Measurements from ENCODE around the gene ARHGDIA. TPM values are rescaled to one million over a fixed set of nuclear protein-coding genes. Genes with fewer than 3 reads are reported as not detected.
A peak's percentile ranks its signal among the peaks of the same experiment; 100 is the strongest.
"Not testable (repeated sequence)": the region's sequence is repeated elsewhere in the genome, so short reads cannot be mapped to it uniquely, and the experiment has no call there.

The ARHGDIA gene
- total RNA-seq (100 to 1,000 TPM; 706 to 715 TPM), total RNA-seq (49.5 to 422 (median 210) reads per million in 172 experiments)
- polyA plus RNA-seq (2013, experiment 1 of 2): 267 TPM
- polyA plus RNA-seq (2013, experiment 2 of 2): 304 TPM

DNA sequence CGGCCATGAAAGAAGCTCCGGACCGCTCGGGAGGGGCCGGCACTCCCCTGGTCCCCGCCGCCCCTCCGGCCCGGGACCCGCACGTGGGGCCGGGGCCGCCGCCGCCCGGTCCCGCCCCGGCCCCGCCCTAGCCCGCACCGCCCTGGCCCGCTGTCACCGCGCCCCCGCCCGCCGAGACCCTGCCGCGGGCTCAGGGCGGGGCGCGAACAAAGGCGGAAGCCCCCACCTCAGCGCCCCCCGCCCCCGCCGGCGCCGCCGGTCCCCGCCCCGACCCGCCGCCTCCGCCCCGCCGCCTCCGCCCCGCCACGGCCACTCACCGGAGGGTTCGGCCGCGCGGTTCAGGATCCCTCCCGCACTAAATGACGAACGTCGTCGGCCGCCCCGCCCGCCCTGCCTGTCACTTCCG is at the start of gene ARHGDIA:
Gene ARHGDIA, minus strand, starts transcription at position 357 of the 406 bp plus-strand sequence. CDS start 1,407 bp downstream, outside the sequence.
- Histone ChIP-seq H3K36me3 (ENCODE audit: insufficient read depth, low read length) (peaks cover 32% of the 10 kb centered on the region), H3K4me3 (ENCODE audit: low read length) (peak within 1 kb of the TSS; percentile 86), H3K27ac (ENCODE audit: low read depth in 1 of 2, low read length in 2 of 2) (peak within 1 kb of the TSS; percentile 95 to 98), H3K4me1 (ENCODE audit: insufficient read depth, low read length) (peaks cover 62% of the 10 kb centered on the region), H3K9me3 (ENCODE audit: control insufficient read depth in 1 of 2, insufficient read depth in 1 of 2, low read length in 2 of 2) (peaks cover 0 to 3% of the 10 kb centered on the region in 2 experiments), H3K27me3 (ENCODE audit: control insufficient read depth in 1 of 2, insufficient read depth in 2 of 2, low read length in 2 of 2) (peaks cover 0 to 3% of the 10 kb centered on the region in 2 experiments)
- peak; percentile 63 for ATAC-seq (ENCODE audit: poor library complexity)
- Mint-ChIP-seq H3K4me1 (ENCODE audit: low read depth) (peaks cover 45% of the 10 kb centered on the region), H3K4me3 (peak within 1 kb of the TSS; percentile 90), H3K27ac (peak within 1 kb of the TSS; percentile 95), H3K27me3 (no peaks in the 10 kb centered on the region), H3K9me3 (no peaks in the 10 kb centered on the region), H3K36me3 (ENCODE audit: low read depth) (peaks cover 55% of the 10 kb centered on the region)
- TF ChIP-seq, protein P1, sequence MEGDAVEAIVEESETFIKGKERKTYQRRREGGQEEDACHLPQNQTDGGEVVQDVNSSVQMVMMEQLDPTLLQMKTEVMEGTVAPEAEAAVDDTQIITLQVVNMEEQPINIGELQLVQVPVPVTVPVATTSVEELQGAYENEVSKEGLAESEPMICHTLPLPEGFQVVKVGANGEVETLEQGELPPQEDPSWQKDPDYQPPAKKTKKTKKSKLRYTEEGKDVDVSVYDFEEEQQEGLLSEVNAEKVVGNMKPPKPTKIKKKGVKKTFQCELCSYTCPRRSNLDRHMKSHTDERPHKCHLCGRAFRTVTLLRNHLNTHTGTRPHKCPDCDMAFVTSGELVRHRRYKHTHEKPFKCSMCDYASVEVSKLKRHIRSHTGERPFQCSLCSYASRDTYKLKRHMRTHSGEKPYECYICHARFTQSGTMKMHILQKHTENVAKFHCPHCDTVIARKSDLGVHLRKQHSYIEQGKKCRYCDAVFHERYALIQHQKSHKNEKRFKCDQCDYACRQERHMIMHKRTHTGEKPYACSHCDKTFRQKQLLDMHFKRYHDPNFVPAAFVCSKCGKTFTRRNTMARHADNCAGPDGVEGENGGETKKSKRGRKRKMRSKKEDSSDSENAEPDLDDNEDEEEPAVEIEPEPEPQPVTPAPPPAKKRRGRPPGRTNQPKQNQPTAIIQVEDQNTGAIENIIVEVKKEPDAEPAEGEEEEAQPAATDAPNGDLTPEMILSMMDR (IDR thresholded peaks at IDR 0.05): no peak
- intact Hi-C loops (cut with DNase I, micrococcal nuclease): loop anchor here (1.0 to 5.0 kb wide), 7 partner anchors 10 to 586 kb away; partner anchors contain the start of genes CENPX (in 2 of the 2), LRRC45 (in 2 of the 2), ALYREF (in 1 of the 2) and ANAPC11 (in 1 of the 2)
- ChIA-PET CTCF (interaction anchor here (1.4 kb wide), 1 partner anchor 9 kb away, joined by 4 read pairs; no protein-coding TSS in a partner anchor), POLR2A (interaction anchor here (0.6 to 4.6 kb wide), 12 partner anchors 9 to 548 kb away, joined by 3 to 63 read pairs (median 6); partner anchors contain the start of genes ALYREF, ANAPC11, MAFG and MCRIP1)
- no peak for DNase-seq

DNA sequence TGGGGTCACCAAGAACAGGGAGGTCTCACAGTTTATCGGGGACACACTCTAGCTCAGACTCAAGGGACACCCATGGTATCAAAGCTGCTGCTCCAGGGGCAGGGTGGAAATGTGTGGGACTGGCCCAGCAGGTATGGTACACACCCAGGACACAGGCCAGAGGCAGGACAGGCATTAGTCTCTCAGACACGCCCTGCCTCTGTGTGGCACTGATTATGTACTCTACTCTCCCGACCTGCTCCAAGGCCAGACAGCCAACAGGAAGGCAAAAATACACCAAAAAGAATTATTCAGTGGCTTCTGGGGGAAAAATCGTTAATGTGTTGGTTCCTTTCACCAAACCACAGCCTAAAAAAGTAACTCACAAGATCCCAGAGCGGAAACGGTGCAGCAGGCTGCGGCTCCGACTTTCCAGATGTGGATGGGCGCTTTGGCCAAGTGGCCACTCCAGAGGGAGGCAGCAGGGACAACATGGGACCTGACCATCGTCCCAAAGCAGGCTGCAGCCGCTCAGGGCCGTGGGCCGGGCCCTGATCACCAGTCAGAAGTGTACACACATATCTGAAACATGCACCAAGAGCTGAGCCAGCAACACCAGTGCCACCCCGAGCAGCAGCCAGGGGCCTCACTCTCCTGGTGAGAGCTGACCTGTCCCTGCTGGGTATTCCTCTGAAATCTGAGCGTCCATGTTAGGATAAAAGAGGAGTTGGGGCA is 47.9 kb upstream of the ARHGDIA start:
- TF ChIP-seq, protein P1 (IDR thresholded peaks at IDR 0.05): no peak
- H3K27ac ChIP-seq (ENCODE audit: low read depth in 1 of 2, low read length in 2 of 2): peak overlapping the region in 1 of 2 donors; percentile 1
- intact Hi-C loops (cut with DNase I, micrococcal nuclease): loop anchor here (1.0 to 5.0 kb wide), 2 partner anchors 58 to 87 kb away; partner anchors contain the start of gene MCRIP1 (in 1 of the 2)
- H3K9me3 ChIP-seq (ENCODE audit: control insufficient read depth in 1 of 2, insufficient read depth in 1 of 2, low read length in 2 of 2): no peaks in the 10 kb centered on the region
- ChIA-PET POLR2A (no interaction called here), CTCF (no interaction called here)
- no peak overlapping the region for H3K4me3 ChIP-seq (ENCODE audit: low read length)
- H3K27me3 Mint-ChIP-seq: no peaks in the 10 kb centered on the region
- H3K36me3 Mint-ChIP-seq (ENCODE audit: low read depth): peaks cover 37% of the 10 kb centered on the region
- peaks cover 48% of the 10 kb centered on the region for H3K4me1 ChIP-seq (ENCODE audit: insufficient read depth, low read length)
- H3K27ac Mint-ChIP-seq: peak overlapping the region; percentile 85
- peaks cover 27% of the 10 kb centered on the region for H3K36me3 ChIP-seq (ENCODE audit: insufficient read depth, low read length)
- H3K4me3 Mint-ChIP-seq: peak overlapping the region; percentile 66
- H3K27me3 ChIP-seq (ENCODE audit: control insufficient read depth in 1 of 2, insufficient read depth in 2 of 2, low read length in 2 of 2): no peaks in the 10 kb centered on the region
- no peak for ATAC-seq (ENCODE audit: poor library complexity)
- peaks cover 27% of the 10 kb centered on the region for H3K4me1 Mint-ChIP-seq (ENCODE audit: low read depth)
- no peak for DNase-seq
- no peaks in the 10 kb centered on the region for H3K9me3 Mint-ChIP-seq

DNA sequence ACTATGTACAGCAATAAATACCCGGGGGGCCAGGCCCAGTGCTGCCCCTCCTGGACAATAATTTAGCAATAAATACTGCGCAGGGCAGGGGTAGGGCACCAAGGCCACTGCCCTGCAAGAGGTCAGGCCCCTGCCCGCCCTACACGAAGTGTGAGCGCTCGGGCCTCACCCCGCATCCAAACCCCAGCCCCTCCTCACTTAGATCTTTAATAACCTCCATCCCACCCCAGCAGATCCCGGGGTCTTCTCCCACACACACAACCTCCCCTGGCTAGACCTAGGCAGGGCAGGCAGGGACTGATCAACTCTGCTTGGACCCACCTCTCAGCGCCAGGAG is 47.2 kb upstream of the ARHGDIA start:
- H3K9me3 ChIP-seq (ENCODE audit: control insufficient read depth in 1 of 2, insufficient read depth in 1 of 2, low read length in 2 of 2); CTCF ChIA-PET; DNase-seq; H3K9me3 Mint-ChIP-seq; H3K27me3 Mint-ChIP-seq; H3K27me3 ChIP-seq (ENCODE audit: control insufficient read depth in 1 of 2, insufficient read depth in 2 of 2, low read length in 2 of 2): not testable (repeated sequence)
- Mint-ChIP-seq H3K27ac (peak overlapping the region; percentile 85), H3K36me3 (ENCODE audit: low read depth) (peaks cover 40% of the 10 kb centered on the region), H3K4me3 (peak overlapping the region; percentile 97), H3K4me1 (ENCODE audit: low read depth) (peaks cover 26% of the 10 kb centered on the region)
- Histone ChIP-seq H3K27ac (ENCODE audit: low read depth in 1 of 2, low read length in 2 of 2) (peak overlapping the region in 1 of 2 donors; percentile 23), H3K4me3 (ENCODE audit: low read length) (peak overlapping the region; percentile 71), H3K36me3 (ENCODE audit: insufficient read depth, low read length) (peaks cover 34% of the 10 kb centered on the region), H3K4me1 (ENCODE audit: insufficient read depth, low read length) (peaks cover 41% of the 10 kb centered on the region)
- POLR2A ChIA-PET: interaction anchor here (3.0 kb wide), 1 partner anchor 9 kb away, joined by 26 read pairs; the partner anchor contains the start of gene MAFG
- intact Hi-C loops (cut with DNase I, micrococcal nuclease): loop anchor here (1.0 to 5.0 kb wide), 2 partner anchors 57 to 86 kb away; partner anchors contain the start of gene MCRIP1 (in 1 of the 2)
- ATAC-seq (ENCODE audit: poor library complexity): peak; percentile 5

Data from CD4-positive, alpha-beta T cell (primary cell).